ENCODE results near the gene CCSAP. TPM values are rescaled to one million over a fixed set of nuclear protein-coding genes. Genes with fewer than 3 reads are reported as not detected.

CCSAP gene, protein sequence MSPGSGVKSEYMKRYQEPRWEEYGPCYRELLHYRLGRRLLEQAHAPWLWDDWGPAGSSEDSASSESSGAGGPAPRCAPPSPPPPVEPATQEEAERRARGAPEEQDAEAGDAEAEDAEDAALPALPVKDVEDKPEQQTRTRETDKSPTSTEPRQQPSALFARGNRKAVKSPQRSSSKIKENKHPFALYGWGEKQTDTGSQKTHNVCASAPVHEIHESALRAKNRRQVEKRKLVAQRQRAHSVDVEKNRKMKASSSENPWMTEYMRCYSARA
- polyA plus RNA-seq, result 5.6 TPM
- long read RNA-seq, donor 1, result 0 reads
- long read RNA-seq, donor 2, result 0 reads
- long read RNA-seq, donor 3, result 0 reads
- long read RNA-seq, donor 4, result 0 reads
- long read RNA-seq, donor 5, full-length matches to known transcripts, result 1 of 1 reads
- long read RNA-seq, donor 5, partial matches to known transcripts, result 0 of 1 reads
- long read RNA-seq, donor 5, other reads (novel, unspliced or antisense), result 0 of 1 reads
- long read RNA-seq, donor 6, full-length matches to known transcripts, result 4 of 4 reads
- long read RNA-seq, donor 6, partial matches to known transcripts, result 0 of 4 reads
- long read RNA-seq, donor 6, other reads (novel, unspliced or antisense), result 0 of 4 reads
- long read RNA-seq, donor 7, result 0 reads
- long read RNA-seq, donor 8, full-length matches to known transcripts, result 1 of 1 reads
- long read RNA-seq, donor 8, partial matches to known transcripts, result 0 of 1 reads
- long read RNA-seq, donor 8, other reads (novel, unspliced or antisense), result 0 of 1 reads
- long read RNA-seq, donor 9, result 0 reads
- long read RNA-seq, donor 10, result 0 reads
- long read RNA-seq, donor 11, full-length matches to known transcripts, result 1 of 1 reads
- long read RNA-seq, donor 11, partial matches to known transcripts, result 0 of 1 reads
- long read RNA-seq, donor 11, other reads (novel, unspliced or antisense), result 0 of 1 reads

DNA sequence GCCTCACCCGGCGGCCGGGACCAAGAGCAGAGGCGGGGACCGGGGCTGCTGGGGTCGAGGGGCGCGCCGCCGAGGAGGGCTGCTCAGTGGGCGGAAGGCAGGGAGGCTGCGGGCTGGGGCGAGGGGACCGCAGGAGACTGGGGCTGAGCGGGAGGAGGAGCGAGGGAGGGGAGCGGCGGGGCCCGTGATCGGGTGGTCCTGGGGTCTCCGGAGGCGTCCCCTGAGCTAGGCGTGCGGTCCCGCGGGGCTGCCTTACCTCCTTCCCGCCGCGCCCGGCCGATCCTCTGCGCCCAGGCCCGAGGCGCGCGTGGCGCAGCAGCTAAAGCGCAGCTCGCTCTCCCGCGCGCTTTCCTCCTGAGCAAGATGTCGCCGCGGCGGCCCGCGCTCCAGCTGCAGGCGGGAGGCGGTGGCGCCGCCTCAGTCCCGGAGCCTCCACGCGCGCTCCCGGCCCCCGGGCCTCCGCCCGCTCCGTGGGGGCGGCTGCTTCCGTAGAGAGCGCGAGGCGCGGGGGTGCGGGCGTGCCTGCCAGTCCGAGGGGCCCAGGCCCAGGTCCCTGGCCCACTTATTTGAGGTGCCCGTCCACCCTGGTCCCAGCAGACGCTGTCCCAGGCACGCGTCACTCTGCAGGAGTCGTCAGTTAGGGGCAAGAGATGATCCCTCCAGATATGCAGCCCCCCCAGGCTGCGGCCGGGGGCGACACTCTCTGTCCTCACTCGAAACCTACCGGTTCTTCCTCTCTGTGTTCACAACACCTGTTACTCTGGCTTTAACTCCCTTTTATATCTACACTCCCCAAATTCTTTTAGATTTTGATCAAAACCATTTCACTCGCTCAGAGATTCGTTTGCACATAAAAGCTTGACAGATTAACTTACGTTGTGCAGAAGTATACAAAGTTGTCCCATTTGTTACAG, at the start of gene CCSAP:
Gene CCSAP (minus strand): TSS at position 392 of the 914 bp plus-strand sequence. CDS start 582 bp downstream, outside the sequence.
- DNase-seq, result peak; percentile 38 to 73
- no peaks in the 10 kb centered on the region for H3K9me3 ChIP-seq (ENCODE audit: control insufficient read depth, low read depth, low read length)
- peak within 1 kb of the TSS; percentile 72 for H3K27ac ChIP-seq (ENCODE audit: low read length)
- H3K27me3 ChIP-seq (ENCODE audit: control insufficient read depth, insufficient read depth, low read length), result peaks cover 35% of the 10 kb centered on the region
- H3K4me3 ChIP-seq (ENCODE audit: low read length), result peak within 1 kb of the TSS; percentile 62
- peaks cover 2% of the 10 kb centered on the region for H3K4me1 ChIP-seq (ENCODE audit: control insufficient read depth, insufficient read depth, low read length)
- WGBS (ENCODE audit: insufficient coverage, low lambda C conversion rate), result 6% methylated on average over 3 of the region's 83 CpGs
- no peaks in the 10 kb centered on the region for H3K36me3 ChIP-seq (ENCODE audit: control insufficient read depth, insufficient read depth, low read length)

DNA sequence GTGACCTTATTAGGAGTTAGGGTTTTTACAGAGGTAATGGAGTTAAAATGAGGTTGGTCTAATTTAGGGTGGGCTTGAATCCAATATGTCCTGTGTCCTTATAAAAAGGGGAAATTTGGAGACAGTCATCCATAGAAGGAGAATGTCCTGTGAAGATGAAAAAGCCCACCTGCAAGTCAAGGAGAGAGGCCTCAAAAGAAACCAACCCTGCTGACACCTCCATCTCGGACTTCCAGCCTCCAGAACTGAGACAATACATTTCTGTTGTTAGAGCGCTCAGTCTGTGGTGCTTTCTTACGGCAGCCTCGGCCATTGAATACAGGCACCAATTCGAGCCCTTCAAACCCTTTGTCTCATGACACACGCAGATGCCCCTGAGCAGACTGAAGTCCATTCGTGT, 47.3 kb upstream of the CCSAP start:
- no peaks in the 10 kb centered on the region for H3K36me3 ChIP-seq (ENCODE audit: control insufficient read depth, insufficient read depth, low read length)
- H3K27ac ChIP-seq (ENCODE audit: low read length), result no peak overlapping the region
- no peaks in the 10 kb centered on the region for H3K27me3 ChIP-seq (ENCODE audit: control insufficient read depth, insufficient read depth, low read length)
- H3K4me3 ChIP-seq (ENCODE audit: low read length), result no peak overlapping the region
- no peaks in the 10 kb centered on the region for H3K9me3 ChIP-seq (ENCODE audit: control insufficient read depth, low read depth, low read length)
- WGBS (ENCODE audit: insufficient coverage, low lambda C conversion rate), result 100% methylated on average over 1 of the region's 7 CpGs
- H3K4me1 ChIP-seq (ENCODE audit: control insufficient read depth, insufficient read depth, low read length), result no peaks in the 10 kb centered on the region
- no peak for DNase-seq

DNA sequence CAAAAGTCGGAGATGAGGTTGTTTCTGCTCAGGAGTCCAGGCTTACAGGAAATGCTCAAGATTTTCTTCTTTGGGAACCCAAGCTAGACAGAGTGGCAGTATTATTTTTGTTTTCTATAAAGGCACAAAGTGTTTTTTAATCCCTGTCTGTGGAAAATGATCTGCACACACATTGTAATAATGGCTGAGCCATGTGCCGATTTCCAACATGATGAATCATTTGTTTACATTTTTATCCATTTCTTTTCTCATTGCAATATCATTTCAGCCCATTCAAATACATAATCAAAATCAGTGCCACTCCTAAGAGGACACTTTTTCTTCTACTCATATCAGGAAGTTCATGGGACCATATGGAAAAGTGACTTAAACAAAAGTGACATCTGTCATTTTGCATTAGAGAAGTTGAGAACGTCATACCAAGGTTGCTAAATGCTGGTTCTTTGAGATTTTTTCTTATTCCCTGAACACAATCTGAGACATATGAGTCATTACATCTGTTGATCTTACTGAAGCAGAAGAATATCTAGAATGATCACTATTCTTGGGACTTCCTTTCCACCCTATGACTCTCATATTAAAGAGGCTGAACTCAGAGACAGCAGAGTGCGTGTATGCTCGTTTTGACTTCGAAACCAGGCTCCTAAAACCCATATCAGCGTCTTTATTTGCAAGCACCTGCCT, 46.2 kb upstream of the CCSAP start:
- H3K27me3 ChIP-seq (ENCODE audit: control insufficient read depth, insufficient read depth, low read length), result no peaks in the 10 kb centered on the region
- 20% methylated on average over 1 of the region's 7 CpGs for WGBS (ENCODE audit: insufficient coverage, low lambda C conversion rate)
- H3K4me3 ChIP-seq (ENCODE audit: low read length), result no peak overlapping the region
- no peak overlapping the region for H3K27ac ChIP-seq (ENCODE audit: low read length)
- no peaks in the 10 kb centered on the region for H3K4me1 ChIP-seq (ENCODE audit: control insufficient read depth, insufficient read depth, low read length)
- H3K36me3 ChIP-seq (ENCODE audit: control insufficient read depth, insufficient read depth, low read length), result no peaks in the 10 kb centered on the region
- DNase-seq, result no peak
- no peaks in the 10 kb centered on the region for H3K9me3 ChIP-seq (ENCODE audit: control insufficient read depth, low read depth, low read length)

DNA sequence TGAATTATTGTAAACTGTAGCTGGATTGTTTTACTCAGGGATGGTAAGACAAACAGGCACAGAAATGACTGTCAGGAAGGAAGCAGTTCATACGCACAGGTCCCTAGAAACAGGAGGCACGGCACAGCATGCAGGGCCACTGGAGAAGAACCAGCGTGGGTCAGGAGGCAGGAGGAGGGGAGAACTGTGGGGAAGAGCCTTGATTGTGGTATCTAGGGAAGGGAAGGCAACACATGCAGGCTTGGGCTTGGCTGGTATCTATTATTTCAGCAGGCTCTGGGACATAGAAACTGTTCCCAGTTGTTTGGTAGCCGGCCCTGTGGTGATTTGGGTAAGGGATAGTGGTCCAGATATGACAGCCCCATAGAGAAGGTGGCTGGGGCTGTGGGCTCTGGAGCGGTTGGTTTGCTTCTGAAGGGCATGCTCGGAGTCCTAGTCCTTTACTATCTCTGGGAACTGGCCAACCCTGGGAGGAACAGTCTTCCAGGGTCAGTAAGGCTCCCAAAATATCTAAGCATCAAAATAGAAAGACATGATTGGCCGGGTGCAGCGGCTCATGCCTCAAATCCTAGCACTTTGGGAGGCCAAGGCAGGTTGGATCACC, 43.1 kb upstream of the CCSAP start:
- no peak for DNase-seq
- H3K9me3 ChIP-seq (ENCODE audit: control insufficient read depth, low read depth, low read length), result no peaks in the 10 kb centered on the region
- H3K27ac ChIP-seq (ENCODE audit: low read length), result no peak overlapping the region
- peaks cover 4% of the 10 kb centered on the region for H3K27me3 ChIP-seq (ENCODE audit: control insufficient read depth, insufficient read depth, low read length)
- H3K4me3 ChIP-seq (ENCODE audit: low read length), result no peak overlapping the region
- H3K36me3 ChIP-seq (ENCODE audit: control insufficient read depth, insufficient read depth, low read length), result no peaks in the 10 kb centered on the region
- H3K4me1 ChIP-seq (ENCODE audit: control insufficient read depth, insufficient read depth, low read length), result no peaks in the 10 kb centered on the region
- WGBS (ENCODE audit: insufficient coverage, low lambda C conversion rate), result no CpG with 5 or more reads among the region's 8 CpGs

DNA sequence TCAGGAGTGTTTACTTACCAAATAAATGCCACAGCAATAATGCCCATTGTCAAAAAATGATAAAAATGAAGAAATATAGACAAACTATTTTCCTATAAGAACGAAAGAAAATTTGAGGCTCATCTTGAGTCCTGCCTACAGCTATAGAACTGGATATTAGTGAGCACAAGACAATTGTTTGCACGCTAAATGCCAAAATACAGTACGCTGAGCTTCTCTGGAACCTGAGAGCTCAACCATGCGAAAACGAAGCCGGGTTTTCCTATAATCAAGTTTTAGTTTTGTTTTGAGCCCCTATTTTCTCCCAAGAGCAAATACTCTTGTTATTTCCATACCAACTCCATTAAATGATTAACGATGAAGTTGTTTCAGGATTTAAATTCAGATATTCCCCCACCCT, 42.0 kb upstream of the CCSAP start:
- H3K36me3 ChIP-seq (ENCODE audit: control insufficient read depth, insufficient read depth, low read length), result no peaks in the 10 kb centered on the region
- no peak overlapping the region for H3K27ac ChIP-seq (ENCODE audit: low read length)
- H3K27me3 ChIP-seq (ENCODE audit: control insufficient read depth, insufficient read depth, low read length), result peaks cover 4% of the 10 kb centered on the region
- no peak overlapping the region for H3K4me3 ChIP-seq (ENCODE audit: low read length)
- H3K9me3 ChIP-seq (ENCODE audit: control insufficient read depth, low read depth, low read length), result no peaks in the 10 kb centered on the region
- DNase-seq, result no peak
- 100% methylated on average over 1 of the region's 7 CpGs for WGBS (ENCODE audit: insufficient coverage, low lambda C conversion rate)
- no peaks in the 10 kb centered on the region for H3K4me1 ChIP-seq (ENCODE audit: control insufficient read depth, insufficient read depth, low read length)

DNA sequence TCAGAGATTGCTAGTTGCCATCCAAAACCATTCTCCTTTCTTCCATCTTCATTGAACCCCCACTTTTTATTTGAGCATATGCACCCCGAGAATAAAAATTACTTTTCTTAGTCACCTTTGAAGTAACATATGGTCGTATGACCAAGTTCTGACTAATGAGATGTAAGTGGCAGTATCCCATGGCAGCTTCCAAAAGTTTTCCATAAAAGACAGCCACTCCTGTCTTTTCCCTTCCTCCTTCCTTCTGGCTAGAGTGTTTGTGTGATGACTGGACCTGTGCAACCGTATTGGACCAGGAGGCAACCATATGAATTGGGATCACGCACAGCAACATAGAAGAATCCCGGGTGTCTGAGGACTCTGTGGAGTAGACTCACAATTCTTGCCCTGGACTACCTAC, 41.1 kb upstream of the CCSAP start:
- Histone ChIP-seq H3K4me1 (ENCODE audit: control insufficient read depth, insufficient read depth, low read length) (no peaks in the 10 kb centered on the region), H3K27ac (ENCODE audit: low read length) (no peak overlapping the region), H3K27me3 (ENCODE audit: control insufficient read depth, insufficient read depth, low read length) (peaks cover 4% of the 10 kb centered on the region), H3K36me3 (ENCODE audit: control insufficient read depth, insufficient read depth, low read length) (no peaks in the 10 kb centered on the region), H3K9me3 (ENCODE audit: control insufficient read depth, low read depth, low read length) (no peaks in the 10 kb centered on the region), H3K4me3 (ENCODE audit: low read length) (no peak overlapping the region)
- no peak for DNase-seq
- WGBS (ENCODE audit: insufficient coverage, low lambda C conversion rate), result no CpG with 5 or more reads among the region's 5 CpGs

DNA sequence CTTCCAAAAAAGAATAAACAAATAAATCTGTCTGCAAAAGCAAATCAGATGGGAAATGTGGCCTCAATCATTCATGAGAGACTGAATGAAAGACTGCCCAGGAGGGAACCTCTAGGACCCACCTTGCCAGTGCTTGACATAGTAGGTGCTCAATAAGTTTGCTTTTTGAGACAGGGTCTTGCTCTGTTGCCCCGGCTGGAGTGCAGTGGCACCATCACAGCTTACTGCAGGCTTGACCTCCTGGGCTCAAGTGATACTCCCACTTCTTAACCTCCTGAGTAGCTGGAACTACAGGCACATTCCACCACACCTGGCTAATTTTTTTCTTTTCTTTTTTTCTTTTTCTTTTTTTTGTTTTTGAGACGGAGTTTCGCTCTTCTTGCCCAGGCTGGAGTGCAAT, 40.3 kb upstream of the CCSAP start:
- no peaks in the 10 kb centered on the region for H3K4me1 ChIP-seq (ENCODE audit: control insufficient read depth, insufficient read depth, low read length)
- no peak for DNase-seq
- H3K27me3 ChIP-seq (ENCODE audit: control insufficient read depth, insufficient read depth, low read length), result peaks cover 4% of the 10 kb centered on the region
- H3K27ac ChIP-seq (ENCODE audit: low read length), result no peak overlapping the region
- WGBS (ENCODE audit: insufficient coverage, low lambda C conversion rate), result 100% methylated on average over 3 of the region's 3 CpGs
- no peak overlapping the region for H3K4me3 ChIP-seq (ENCODE audit: low read length)
- H3K36me3 ChIP-seq (ENCODE audit: control insufficient read depth, insufficient read depth, low read length), result no peaks in the 10 kb centered on the region
- no peaks in the 10 kb centered on the region for H3K9me3 ChIP-seq (ENCODE audit: control insufficient read depth, low read depth, low read length)

DNA sequence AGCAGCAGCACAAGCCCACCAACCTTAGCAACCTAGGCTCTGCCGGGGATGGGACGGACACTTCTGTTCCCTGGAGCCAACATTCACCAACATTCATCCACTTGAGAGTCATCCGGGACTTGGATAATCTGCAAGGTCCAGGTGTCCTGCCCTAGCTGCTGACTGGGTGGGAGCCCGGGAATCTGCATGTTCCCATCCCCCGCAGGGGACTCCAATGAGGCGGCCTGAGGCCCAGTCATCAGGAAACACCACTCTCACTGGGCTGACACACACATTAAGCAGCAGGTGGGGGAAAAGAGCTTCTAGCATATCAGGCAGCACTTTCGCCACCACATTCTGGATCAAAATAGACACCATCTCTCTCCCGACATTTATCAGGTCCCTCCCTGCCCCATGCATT, 38.4 kb upstream of the CCSAP start:
- Histone ChIP-seq H3K4me1 (ENCODE audit: control insufficient read depth, insufficient read depth, low read length) (no peaks in the 10 kb centered on the region), H3K4me3 (ENCODE audit: low read length) (no peak overlapping the region), H3K36me3 (ENCODE audit: control insufficient read depth, insufficient read depth, low read length) (no peaks in the 10 kb centered on the region), H3K9me3 (ENCODE audit: control insufficient read depth, low read depth, low read length) (no peaks in the 10 kb centered on the region), H3K27me3 (ENCODE audit: control insufficient read depth, insufficient read depth, low read length) (peaks cover 4% of the 10 kb centered on the region), H3K27ac (ENCODE audit: low read length) (no peak overlapping the region)
- no CpG with 5 or more reads among the region's 8 CpGs for WGBS (ENCODE audit: insufficient coverage, low lambda C conversion rate)
- peak in 1 of 2 donors; percentile 8 for DNase-seq

DNA sequence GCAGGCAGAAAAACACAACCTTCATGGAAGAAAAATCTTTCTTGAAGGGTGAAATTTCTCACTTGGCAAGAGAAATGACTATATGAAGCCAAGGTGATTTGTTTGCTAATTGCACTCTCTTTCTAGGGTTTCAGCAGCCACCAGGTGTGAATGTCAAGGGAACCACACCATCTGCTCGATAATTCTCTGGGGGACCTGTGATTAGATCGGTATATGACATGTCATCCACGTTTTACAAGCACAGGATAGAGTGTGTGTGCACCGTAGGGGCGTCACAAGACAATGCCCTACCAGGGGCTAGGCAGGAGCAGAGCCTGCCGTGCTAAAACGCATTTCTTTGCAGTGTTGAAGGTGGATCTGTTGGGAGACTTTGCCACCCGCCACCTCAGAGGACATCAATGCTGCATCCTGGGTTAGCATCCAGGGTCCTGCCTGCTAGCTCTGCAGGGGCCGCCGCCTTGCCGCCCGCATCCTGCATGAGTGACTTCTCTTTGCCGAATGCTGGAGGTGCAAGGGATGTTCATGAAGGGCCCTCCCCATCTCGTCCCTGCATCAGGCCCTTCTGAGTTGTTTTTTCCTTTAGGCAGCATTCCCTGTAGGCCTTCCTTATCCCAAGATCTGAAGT, 37.8 kb upstream of the CCSAP start:
- no peak for DNase-seq
- Histone ChIP-seq H3K36me3 (ENCODE audit: control insufficient read depth, insufficient read depth, low read length) (no peaks in the 10 kb centered on the region), H3K27me3 (ENCODE audit: control insufficient read depth, insufficient read depth, low read length) (peaks cover 4% of the 10 kb centered on the region), H3K27ac (ENCODE audit: low read length) (no peak overlapping the region), H3K4me3 (ENCODE audit: low read length) (no peak overlapping the region), H3K4me1 (ENCODE audit: control insufficient read depth, insufficient read depth, low read length) (no peaks in the 10 kb centered on the region), H3K9me3 (ENCODE audit: control insufficient read depth, low read depth, low read length) (no peaks in the 10 kb centered on the region)
- no CpG with 5 or more reads among the region's 14 CpGs for WGBS (ENCODE audit: insufficient coverage, low lambda C conversion rate)

All from large intestine (tissue), 12 donors.